ENCODE results near the gene NAGPA. TPM values are rescaled to one million over a fixed set of nuclear protein-coding genes. Genes with fewer than 3 reads are reported as not detected.
"Not testable (repeated sequence)": the region's sequence is repeated elsewhere in the genome, so short reads cannot be mapped to it uniquely, and the experiment has no call there.

NAGPA gene
- total RNA-seq = 14.4 and 38.8 TPM in 2 replicates
- 13.5 TPM for polyA plus RNA-seq (2012)

GRCh38 chr16:5033256-5034166 is at the start of gene NAGPA:
TSS of gene NAGPA (minus strand) at chr16:5033935. CDS start at chr16:5033914, 21 bp downstream.
- peak; percentile 83 for DNase-seq (ENCODE audit: low read depth)

GRCh38 chr16:5080996-5081395 is 47.3 kb upstream of the NAGPA start:
- DNase-seq (ENCODE audit: low read depth) = not testable (repeated sequence)

DNA sequence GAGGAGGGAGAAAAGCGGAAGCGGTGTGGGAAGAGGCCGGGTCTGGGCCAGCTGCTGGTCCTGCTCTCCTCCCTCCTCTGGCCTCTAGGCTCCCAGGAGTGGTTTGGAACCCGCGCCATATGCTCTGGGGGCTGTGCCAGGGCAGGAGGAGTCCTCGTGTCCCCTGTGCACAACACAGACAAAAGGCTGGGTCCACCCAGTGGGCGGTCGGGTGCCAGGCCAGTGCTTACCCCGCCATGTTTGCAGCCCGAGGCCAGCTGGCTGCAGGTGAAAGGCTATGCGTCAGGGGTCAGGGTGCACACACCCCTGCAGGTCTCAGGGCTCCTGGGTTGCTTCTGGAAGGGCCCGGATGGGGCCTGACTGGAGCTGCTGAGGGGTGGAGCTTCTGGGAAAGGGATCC is 46.7 kb upstream of the NAGPA start:
- DNase-seq (ENCODE audit: low read depth) = not testable (repeated sequence)

DNA sequence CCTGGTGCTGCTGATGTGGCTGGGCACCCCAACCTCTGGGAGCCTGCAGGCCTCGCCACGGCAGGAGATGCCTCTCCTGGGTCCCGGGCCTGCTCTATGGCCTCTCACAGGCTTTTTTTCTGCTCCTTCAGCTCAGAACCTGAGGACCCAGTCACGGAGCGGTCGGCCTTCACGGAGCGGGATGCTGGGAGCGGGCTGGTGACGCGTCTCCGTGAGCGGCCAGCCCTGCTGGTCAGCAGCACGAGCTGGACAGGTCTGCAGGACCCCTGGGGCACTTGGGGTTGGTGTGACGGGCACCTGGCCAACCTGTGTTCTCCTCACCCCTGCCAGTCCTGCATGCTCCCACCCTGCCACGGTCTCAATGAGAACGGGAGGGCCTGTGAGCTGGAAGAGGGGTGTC is 44.9 kb upstream of the NAGPA start:
- no peak for DNase-seq (ENCODE audit: low read depth)

GRCh38 chr16:5077304-5077703 is 43.6 kb upstream of the NAGPA start:
- no peak for DNase-seq (ENCODE audit: low read depth)

DNA sequence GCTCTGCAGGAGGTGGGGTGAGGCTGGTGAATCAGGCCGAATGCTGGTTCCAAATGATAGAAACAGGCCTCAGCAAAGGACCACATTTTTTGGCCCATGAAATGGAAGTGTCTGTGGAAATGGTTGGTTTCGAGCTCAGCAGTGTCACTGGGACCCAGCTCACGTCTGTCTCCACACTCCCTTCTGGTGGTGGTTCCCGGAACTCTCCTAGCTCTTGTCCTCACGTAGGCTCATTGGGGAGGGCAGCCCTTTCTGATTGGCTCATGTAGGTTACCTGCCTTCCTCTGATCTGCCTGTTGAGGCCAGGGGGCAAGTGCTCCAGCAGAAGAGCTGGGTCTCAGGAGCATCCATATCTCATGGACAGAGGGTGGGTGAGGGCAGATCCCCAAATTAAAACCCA is 41.9 kb upstream of the NAGPA start:
- no peak for DNase-seq (ENCODE audit: low read depth)

- not testable (repeated sequence) for DNase-seq (ENCODE audit: low read depth)
These were observed 40.0 kb upstream of the NAGPA start for GRCh38 chr16:5073771-5074170.

GRCh38 chr16:5073279-5073629 is 39.5 kb upstream of the NAGPA start:
- DNase-seq (ENCODE audit: low read depth) = no peak

DNA sequence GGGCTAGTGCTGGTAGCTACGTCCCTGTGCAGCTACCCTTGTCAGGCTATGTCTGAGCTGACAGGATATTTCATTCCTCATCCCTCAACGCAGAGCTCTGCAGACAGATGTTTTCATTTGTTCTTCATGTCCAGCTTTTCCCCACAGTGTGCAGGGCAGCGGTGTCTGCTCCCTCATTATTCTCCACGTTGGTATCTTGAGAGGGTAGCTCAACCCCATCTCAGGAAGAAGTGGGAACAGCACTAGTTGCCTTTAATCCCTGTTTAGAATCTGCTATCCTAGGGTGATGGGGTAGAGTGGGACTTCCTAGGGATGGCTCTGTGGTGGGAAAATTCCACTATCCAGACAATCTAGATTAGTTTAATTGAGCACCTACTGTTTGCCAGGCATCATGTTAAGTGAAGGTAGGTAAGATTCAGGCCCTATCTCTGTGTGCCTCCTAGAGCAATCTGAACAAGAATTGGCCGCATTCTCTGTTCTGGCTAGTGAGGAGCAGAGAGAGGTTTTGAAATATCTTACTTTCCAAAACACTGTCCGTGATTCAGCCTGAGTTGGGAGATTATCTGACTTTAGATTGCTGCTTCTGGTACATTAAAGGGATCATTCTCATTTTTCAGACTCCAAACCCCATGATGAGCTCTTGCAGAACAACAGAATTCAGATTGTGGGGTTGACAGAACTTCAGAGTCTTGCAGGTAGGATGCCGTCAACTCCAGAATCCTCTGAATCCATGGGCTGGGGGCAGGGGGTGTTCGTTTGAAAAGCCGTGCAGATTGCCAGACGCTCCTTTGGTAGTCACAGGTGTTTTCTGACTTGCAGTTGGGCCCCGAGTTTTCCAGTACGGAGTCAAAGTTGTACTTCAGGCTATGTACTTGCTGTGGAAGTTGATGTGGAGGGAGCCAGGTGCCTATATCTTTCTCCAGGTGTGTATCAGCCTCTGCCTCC is 38.9 kb upstream of the NAGPA start:
- DNase-seq (ENCODE audit: low read depth) = no peak

- DNase-seq (ENCODE audit: low read depth) = peak; percentile 90
These were observed 38.1 kb upstream of the NAGPA start, which contains the start of gene ALG1 for GRCh38 chr16:5071681-5072333. TSS of gene ALG1 (plus strand) at chr16:5071843. CDS start at chr16:5071850, 7 bp downstream.

- DNase-seq (ENCODE audit: low read depth) = no peak
These were observed 37.6 kb upstream of the NAGPA start for GRCh38 chr16:5071341-5071680.

DNA sequence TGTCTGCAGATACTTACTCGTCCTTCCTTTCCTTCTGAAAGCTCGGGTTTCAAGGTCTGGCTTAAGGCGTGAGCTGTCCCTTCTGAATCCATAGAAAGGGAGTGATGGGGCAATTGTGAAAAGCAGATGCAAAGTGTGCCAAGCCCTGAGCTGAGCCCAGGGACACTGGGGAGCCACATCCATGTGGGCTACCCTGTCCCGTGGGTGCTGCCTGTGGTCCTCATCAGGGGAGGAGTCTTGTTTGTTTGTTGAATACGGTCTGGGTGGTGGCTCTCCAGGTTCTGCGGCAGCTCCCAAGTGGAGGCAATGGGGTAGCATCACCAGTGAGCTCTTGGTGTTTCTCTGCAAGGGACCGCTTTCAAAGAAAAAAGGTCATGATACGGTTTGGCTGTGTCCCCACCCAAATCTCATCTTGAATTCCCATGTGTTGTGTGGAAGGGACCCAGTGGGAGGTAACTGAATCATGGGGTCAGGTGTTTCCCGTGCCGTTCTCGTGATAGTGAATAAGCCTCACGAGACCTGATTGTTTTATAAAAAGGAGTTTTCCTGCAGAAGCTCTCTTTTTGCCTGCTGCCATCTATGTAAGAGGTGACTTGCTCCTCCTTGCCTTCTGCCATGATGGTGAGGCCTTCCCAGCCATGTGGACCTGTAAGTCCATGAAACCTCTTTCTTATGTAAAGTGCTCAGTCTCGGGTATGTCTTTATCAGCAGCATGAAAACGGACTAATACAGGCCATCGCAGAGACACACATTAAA is 36.9 kb upstream of the NAGPA start:
- no peak for DNase-seq (ENCODE audit: low read depth)

DNA sequence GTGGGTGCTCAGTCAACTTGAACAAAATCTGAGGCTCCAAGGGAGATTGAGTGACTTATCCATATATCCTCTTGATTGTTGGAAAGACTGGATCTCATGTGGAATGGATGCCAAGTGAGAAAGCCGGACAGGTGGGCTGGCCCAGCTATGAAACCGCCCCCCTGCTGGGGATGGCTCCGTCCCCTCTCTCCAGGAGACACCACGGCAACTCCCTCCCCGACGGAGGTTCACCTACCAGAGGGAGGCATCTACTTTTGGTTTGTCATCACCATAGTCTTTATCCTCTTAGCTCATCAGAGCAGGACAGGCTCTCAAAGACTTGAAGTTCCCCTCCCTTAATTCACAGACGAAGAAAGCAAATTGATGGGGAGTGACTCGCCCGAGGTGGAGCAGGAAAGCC is 36.1 kb upstream of the NAGPA start:
- DNase-seq (ENCODE audit: low read depth) = no peak

DNA sequence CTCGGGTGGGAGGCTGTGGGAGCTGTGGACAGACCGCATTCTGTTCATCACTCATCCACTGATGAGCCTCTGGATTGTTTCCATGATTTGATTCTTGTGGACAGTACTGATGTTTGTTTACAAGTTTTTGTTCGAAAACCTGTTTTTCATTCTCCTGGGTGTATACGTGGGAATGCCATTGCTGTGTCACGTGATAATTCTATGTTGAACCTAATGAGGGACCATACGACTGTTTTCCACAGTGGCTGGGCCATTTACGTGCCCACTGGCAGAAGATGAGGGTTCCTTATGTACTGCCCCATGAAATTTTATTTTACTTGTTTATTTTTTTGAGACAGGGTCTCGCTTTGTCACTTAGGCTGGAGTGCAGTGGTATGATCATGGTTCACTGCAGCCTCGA is 35.3 kb upstream of the NAGPA start:
- no peak for DNase-seq (ENCODE audit: low read depth)

DNA sequence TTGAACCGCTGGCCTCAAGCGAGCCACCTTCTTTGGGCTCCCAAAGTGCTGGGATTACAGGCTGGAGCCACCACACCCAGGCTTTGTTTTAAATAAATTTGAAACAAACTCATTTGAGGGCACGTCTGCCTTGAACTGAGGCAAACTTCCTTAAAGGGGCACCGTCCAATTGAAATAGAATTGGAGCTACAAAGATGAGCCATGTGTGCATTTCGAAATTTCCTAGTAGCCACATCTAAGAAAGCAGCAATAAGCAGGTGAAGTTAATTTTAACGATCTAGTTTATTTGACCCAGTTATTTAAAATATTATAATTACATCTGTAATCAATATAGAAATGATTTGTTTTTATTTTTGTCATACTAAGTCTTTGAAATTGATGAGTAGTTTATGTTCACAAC is 32.8 kb upstream of the NAGPA start:
- no peak for DNase-seq (ENCODE audit: low read depth)

DNA sequence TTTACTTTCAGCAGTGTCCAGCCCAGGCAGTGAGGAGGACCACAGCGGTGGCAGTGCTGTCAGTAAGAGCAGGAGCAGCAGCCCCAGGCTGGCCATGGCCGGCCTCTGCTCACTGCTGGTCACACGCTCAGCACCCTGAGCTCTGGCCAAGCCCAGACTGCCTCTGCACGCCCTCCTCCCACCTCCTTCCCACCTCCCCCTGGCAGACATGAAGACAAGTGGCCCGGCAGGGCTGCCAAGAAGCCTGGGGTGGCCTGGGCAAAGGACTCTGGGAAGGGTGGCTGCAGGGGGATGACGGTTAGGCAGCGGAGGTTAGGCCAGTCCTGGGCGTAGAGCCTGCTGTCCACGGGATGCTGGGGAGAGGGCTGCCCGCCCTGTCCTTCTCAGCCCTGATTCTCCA is 32.1 kb upstream of the NAGPA start, which contains the start of gene C16orf89:
Gene C16orf89 (minus strand): TSS at position 144 of the 400 bp plus-strand sequence. CDS start 48 bp downstream, at position 96.
- no peak for DNase-seq (ENCODE audit: low read depth)

DNA sequence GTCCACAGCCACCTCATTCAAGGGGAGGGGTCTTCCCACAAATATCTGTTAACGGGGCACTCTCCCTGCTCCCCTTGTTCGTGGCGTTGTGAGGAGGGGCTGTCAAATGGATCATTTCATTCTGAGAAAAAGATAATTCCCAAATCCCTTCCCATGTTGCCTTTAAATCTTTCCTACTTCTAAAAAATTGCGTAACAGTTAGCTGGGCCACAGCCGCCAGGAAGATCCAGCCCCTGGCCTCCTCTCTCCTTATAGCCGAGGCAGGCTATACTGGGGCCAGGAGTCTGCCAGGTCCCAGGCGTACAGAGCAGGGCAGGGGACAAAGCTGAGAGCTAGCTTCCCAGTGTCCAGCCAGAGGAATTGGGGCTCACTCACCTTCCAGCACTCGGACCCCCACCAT is 31.6 kb upstream of the NAGPA start:
- no peak for DNase-seq (ENCODE audit: low read depth)

DNA sequence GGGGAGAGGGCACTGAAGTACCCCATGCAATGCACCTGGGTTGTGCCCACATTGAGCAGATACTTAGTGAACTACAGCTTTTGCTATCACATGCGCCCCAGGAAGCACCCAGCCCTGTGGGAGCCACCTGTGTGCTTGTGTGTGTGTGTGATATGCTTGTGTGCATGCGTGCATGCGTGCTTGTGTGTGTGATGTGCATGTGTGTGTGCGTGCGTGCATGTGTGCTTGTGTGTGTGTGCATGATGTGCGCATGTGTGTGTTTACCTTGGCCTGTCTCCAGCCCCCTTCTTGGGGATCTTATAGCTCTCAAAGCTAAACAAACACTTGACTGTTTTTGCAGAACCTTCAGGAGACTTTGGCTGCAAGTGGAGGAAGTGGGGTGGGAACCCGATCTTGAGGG is 31.2 kb upstream of the NAGPA start:
- no peak for DNase-seq (ENCODE audit: low read depth)

- no peak for DNase-seq (ENCODE audit: low read depth)
These were observed 29.3 kb upstream of the NAGPA start for GRCh38 chr16:5062790-5063765.

Measured in myocyte (in vitro differentiated cells).